IPS DF 4.7 (cell line): ENCODE measurements around the gene IMMP2L.

Experiments
- DNase-seq: peaks from one replicate; pipeline ENCODE4 v3.0.0-alpha.2; 2013; ENCODE audit warnings: low spot score; ENCODE audit errors: extremely low read depth

The IMMP2L gene

GRCh38 chr7:111393011-111393754 lies 169.1 kb downstream of the IMMP2L start:
- no peak for DNase-seq

GRCh38 chr7:111392294-111392693 lies 170.0 kb downstream of the IMMP2L start:
- DNase-seq: no peak

GRCh38 chr7:111390000-111390399 lies 172.3 kb downstream of the IMMP2L start:
- DNase-seq: no peak

GRCh38 chr7:111388912-111389311 lies 173.4 kb downstream of the IMMP2L start:
- DNase-seq: no peak

GRCh38 chr7:111388016-111388415 lies 174.3 kb downstream of the IMMP2L start:
- no peak for DNase-seq

- no peak for DNase-seq
These were observed 178.0 kb downstream of the IMMP2L start for GRCh38 chr7:111384065-111384891.

GRCh38 chr7:111383133-111383532 lies 179.2 kb downstream of the IMMP2L start:
- no peak for DNase-seq

- DNase-seq: no peak
These were observed 180.7 kb downstream of the IMMP2L start for GRCh38 chr7:111381590-111381989.

- no peak for DNase-seq
These were observed 181.3 kb downstream of the IMMP2L start for GRCh38 chr7:111380945-111381344.

GRCh38 chr7:111374027-111374426 lies 188.3 kb downstream of the IMMP2L start:
- DNase-seq: no peak

GRCh38 chr7:111371437-111371836 lies 190.9 kb downstream of the IMMP2L start:
- no peak for DNase-seq

- no peak for DNase-seq
These were observed 192.3 kb downstream of the IMMP2L start for GRCh38 chr7:111370002-111370401.

- no peak for DNase-seq
These were observed 193.8 kb downstream of the IMMP2L start for GRCh38 chr7:111368381-111369065.

- no peak for DNase-seq
These were observed 197.9 kb downstream of the IMMP2L start for GRCh38 chr7:111364413-111364812.

GRCh38 chr7:111363099-111363498 lies 199.2 kb downstream of the IMMP2L start:
- no peak for DNase-seq

- DNase-seq: no peak
These were observed 199.7 kb downstream of the IMMP2L start for GRCh38 chr7:111362506-111363054.

GRCh38 chr7:111358915-111359314 lies 203.4 kb downstream of the IMMP2L start:
- no peak for DNase-seq

- no peak for DNase-seq
These were observed 204.6 kb downstream of the IMMP2L start for GRCh38 chr7:111357691-111358090.

- no peak for DNase-seq
These were observed 205.4 kb downstream of the IMMP2L start for GRCh38 chr7:111356941-111357340.

- DNase-seq: no peak
These were observed 210.0 kb downstream of the IMMP2L start for GRCh38 chr7:111352319-111352718.

GRCh38 chr7:111346219-111346618 lies 216.1 kb downstream of the IMMP2L start:
- DNase-seq: no peak

GRCh38 chr7:111343017-111343416 lies 219.3 kb downstream of the IMMP2L start:
- DNase-seq: no peak
